ENCODE data around the gene NEB.

Gene NEB

GRCh38 chr2:151733771-151734672 lies at the start of gene NEB:
Gene NEB (minus strand): TSS chr2:151734476. CDS start chr2:151733156, 1,320 bp downstream.
- DNase-seq (ENCODE audit: low read depth in 2 of 2): no peak

GRCh38 chr2:151783133-151783520 lies 48.9 kb upstream of the NEB start:
- no peak for DNase-seq (ENCODE audit: low read depth in 2 of 2)

DNA sequence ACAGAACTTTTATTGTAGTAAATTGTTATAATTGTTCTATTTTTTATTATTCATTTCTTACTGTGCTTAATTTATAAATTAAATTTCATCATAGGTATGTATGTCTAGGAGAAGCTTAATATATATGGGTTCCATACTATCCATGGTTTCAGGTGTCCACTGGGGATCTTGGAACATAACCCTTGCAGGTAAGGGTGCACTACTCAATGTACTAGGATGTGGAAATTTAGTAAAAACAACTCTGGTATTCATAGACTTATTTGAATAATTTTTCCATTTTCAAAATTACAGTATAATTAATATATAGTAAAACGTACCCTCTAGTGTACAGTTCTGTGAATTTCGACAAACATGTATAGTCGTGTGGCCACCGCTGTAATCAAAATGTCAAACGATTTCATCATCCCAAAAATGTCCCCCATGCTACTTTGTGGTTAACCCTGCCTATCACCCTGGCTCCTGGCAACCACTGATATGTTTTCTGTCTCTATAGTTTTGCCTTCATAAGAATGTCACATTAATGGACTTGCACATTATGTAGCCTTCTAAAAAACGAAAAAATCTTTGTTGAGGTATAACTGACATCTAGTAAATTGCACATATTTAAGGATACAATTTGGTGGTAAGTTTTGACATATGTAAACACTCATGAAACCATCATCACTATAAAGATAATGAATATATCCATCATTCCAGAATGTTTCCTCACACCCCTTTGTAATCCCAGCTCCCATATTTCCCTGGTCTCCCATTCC lies 48.3 kb upstream of the NEB start:
- DNase-seq (ENCODE audit: low read depth in 2 of 2): no peak

GRCh38 chr2:151781642-151782041 lies 47.4 kb upstream of the NEB start:
- DNase-seq (ENCODE audit: low read depth in 2 of 2): no peak

GRCh38 chr2:151780938-151781337 lies 46.7 kb upstream of the NEB start:
- DNase-seq (ENCODE audit: low read depth in 2 of 2): no peak

DNA sequence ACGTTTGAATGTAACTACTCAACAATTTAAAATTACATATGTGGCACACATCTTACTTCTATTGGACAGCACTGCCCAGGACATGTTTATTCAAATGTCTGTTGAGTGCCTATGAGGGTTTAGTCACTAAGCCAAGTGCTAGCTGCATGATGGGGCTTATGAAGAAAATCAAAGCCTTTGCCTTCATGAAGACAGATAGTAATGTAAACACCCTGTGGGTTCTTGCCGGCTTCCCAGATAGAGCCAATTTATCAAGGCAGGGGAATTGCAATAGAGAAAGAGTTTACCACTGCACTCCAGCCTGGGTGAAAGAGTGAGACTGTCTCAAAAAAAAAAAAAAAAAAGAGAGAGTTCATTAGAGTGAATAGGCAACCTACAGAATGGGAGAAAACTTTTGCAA lies 43.7 kb upstream of the NEB start:
- DNase-seq (ENCODE audit: low read depth in 2 of 2): no peak

DNA sequence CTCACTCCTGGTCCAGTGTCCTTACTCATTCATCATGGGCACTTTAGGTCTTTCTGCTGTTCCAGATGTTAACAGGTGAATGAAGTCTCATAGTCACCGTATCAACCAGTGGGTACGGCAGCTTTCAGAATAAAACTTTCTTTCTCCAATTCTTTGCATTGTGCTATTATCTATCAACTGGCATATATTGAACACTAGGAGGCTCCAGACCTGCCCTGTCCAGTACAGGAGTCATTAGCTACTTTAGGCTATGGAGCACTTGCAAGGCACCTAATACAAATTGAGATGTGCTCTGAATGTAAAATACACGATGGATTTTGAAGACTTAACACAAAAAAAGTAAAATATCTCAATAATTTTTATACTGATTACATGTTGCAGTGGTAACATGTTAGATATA lies 43.2 kb upstream of the NEB start:
- no peak for DNase-seq (ENCODE audit: low read depth in 2 of 2)

DNA sequence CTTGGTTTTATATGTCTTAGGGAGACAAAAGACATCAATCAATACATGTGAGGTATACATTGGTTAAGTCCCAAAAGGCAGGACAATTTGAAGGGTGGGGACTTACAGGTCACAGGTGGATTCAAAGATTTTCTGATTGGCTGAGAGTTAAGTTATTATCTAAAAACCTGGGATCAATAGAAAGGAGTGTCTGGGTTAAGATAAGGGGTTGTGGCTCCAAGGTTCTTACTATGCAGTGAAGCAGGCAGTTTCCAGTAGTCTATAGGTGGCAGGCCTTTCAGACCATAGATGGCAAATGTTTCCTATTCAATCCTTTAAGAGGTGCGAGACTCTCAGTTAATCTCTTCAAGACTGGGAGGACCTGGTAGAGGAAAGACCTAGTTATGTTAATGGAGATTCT lies 42.1 kb upstream of the NEB start:
- DNase-seq (ENCODE audit: low read depth in 2 of 2): no peak

DNA sequence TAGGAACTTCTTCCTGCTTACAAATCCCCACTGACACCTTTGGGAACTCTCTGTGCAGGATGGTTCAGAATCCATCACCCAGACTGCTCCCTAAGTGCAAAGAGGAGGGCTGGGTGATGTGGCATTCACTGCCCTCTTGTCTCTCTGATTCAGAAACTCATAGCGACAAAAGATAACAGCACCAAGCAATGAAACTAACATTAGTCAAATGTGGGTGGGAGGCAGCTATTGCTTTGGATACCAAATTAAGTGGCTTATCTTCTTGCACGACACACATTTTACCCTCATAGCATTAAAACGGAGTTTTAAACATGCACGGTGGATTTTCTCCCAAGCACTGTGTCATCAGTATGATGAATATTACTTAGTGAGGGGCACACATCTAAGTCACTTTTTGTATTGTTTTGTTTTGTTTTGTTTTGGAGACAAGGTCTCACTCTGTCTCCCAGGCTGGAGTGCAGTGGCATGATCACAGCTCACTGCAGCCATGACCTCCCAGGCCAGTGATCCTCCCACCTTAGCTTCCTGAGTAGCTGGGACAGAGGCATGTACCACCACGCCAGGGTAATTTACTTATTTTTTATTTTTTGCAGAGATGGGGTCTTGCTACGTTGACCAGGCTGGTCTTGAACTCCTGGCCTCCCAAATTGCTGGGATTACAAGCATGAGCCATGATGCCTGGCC lies 40.9 kb upstream of the NEB start:
- no peak for DNase-seq (ENCODE audit: low read depth in 2 of 2)

DNA sequence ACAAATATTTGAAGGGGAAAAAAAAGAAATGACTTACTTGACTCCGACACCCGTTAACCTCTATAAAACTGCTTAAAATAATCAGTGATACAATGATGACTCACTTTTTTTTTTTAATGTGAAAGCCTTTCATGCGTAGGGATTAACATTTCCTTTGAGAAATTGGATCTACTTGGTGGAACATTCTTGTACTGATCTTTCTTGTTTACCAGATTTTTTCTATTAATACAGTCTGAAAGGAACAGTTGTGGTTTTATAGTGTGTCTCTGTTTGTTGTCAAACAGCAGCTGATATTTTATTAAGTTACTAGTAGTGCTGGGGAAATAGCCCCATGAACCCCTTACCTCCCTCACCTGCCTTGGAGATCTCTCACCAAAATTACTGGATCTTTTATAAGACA lies 40.2 kb upstream of the NEB start:
- no peak for DNase-seq (ENCODE audit: low read depth in 2 of 2)

DNA sequence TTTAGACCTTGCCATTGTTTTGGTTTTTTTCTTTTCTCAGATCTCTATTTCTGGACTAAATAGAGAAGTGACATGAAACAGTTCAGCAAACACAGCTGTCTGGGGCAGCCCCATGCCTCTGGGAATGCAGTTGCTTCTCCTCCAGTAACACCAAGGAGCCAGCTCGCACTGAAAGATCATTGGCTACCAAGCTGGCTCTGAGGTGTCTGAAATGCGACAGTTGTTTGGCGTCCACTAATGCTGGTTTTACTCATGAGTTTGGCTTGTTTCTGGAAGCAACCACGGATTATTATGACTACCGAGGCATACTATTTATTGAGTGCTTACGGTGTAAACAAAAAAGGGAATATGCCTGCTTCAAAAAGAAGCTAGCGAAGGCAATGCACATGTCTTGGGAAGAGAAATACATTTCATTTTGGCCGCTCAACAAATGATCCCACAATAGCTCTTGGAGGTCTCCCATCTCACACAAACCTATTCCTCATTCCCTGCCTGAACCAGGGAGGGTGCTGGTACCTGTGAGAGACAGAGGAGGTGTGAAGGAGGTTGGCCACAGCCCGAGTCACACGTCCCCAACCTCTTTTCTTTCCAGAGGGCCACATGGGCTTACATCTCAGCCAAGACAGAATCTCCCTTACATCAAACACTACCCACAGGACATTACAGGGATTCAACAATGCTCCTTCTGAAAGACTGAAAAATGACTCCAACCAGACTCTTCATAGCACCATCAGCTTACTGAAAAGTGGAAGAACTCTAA lies 37.5 kb upstream of the NEB start:
- no peak for DNase-seq (ENCODE audit: low read depth in 2 of 2)

- DNase-seq (ENCODE audit: low read depth in 2 of 2): no peak
Measured at GRCh38 chr2:151770995-151771394, 36.7 kb upstream of the NEB start.

DNA sequence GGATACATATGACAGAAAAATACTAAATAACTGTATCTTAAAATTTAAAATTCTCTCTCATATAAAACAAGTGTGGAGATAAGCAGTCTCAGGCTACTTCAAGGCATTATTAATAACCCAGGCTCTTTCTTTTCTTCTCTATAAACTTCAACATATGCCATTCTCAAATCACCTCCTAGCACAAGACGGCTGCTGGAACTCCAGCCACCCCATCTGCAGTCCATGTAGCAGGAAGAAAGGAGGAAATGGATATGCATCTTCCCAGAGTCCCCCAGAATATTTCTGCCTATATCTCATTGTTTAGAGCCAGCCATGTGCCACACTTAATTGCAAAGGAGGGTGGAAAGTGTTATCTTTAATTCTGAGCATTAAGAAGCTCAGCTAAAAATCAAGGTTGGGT lies 35.3 kb upstream of the NEB start:
- DNase-seq (ENCODE audit: low read depth in 2 of 2): no peak

DNA sequence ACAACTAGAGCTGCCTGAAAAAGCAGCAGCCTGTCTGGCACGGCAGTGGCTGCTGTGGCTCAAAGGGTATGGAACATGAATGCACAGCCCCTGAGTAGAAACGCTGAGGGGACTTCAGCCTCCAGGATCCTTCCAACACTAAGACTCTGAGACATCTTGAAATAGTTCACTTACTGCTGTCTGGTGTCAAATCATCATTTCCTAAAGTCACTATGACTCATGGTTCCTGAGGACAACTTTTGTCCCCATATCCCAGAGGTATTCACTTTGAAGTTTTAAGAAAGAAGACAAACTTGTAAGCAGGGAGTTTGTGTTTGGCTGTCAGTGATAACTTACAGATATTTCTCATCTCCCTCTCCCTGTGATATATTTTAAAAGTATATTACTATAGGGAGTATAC lies 33.3 kb upstream of the NEB start:
- no peak for DNase-seq (ENCODE audit: low read depth in 2 of 2)

DNA sequence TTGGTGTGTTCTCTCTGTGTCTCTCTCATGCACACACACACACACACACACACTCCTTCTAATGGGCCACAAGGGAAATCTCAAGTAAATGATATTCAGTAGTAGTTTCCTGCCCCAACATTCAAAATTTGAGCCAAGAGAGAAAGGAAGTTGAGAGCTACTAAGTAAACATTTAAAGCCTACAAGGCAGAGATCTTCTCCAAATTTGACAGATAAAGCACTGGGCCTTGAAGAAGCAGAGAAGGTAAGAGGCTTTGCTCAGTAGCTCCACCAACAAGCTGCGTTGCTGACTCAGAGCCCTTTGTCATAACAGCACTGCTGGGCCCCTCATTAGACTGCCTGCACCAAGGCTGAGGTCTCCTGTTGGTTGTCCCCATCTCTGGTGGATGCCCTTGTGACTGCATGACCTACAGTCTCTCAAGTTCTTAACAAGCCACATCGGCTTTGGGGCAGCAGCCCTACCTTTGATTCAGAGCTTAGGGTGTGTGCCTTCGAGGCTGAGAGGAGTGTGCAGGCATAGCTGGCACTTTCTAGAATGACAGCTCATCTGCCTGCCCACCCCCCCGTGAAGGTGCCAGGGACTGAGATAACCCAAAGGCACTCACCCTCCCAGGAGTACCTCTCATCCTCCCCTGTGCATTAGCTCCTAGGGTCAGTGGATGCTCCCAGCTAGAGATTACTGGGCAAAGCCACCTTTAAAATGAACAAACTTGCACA lies 32.3 kb upstream of the NEB start:
- no peak for DNase-seq (ENCODE audit: low read depth in 2 of 2)

- no peak for DNase-seq (ENCODE audit: low read depth in 2 of 2)
Measured at GRCh38 chr2:151765760-151766410, 31.6 kb upstream of the NEB start.

DNA sequence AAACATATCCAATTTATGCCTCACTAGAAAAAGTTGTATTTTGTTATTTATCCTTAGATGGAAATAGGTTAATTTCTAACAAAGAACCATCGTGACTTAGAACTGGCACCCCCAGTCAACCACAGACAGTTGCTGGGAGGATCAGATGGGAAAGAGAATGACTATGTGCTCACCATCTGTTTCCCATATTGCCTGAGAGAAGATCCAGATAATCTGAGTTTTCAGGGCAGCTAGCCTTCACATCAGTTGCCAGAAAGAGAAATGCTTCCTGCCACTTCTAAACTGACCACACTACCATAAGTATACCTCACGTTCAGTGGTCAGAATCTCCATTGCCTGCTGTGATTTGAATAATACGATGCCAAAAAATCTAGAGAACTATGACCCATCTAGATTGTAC lies 28.4 kb upstream of the NEB start:
- no peak for DNase-seq (ENCODE audit: low read depth in 2 of 2)

DNA sequence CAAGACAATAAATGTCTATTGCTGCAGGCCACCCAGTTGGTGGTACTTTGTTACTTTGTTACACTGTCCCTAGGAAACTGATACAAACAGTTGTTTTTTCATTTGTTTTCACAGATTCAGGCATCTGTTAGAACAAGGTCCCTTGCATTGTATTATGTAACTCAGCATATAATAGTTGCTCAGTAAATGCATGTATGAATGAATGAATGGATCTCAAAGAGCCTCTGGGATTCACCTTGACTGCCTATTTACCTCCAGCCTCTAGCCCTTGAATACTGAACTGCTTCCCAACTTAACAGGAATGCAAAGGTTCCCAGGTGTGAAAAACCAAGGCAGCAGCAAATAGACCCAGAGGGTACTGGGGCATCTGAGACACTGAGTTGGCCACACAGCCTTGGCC lies 27.4 kb upstream of the NEB start:
- DNase-seq (ENCODE audit: low read depth in 2 of 2): no peak

GRCh38 chr2:151761193-151761592 lies 26.9 kb upstream of the NEB start:
- DNase-seq (ENCODE audit: low read depth in 2 of 2): no peak

DNA sequence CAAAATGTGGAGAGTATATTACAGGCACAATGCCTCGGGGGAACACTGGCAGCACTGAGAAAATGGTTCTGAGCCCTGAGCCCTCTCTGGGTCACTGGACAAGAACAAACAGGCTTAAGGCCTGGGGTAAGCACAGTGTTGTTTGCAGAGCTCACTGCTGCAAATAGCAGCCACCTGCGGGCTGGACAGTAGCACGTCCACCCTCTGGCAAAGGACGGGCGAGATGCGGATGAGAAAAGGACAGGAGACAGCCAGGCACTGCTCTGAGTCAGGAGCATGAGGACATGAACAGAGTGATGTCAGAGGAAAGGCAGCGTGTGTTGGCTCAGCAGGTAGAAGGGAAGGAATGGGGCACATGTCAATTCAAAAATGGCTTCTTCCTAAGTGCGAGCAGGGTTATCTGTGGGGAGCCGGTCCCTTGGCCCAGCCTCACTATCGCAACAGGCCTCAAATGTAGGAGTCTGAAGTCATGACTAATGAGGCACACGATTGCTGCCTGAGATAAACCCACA lies 25.9 kb upstream of the NEB start:
- no peak for DNase-seq (ENCODE audit: low read depth in 2 of 2)

Data from stimulated activated CD8-positive, alpha-beta memory T cell treated with anti-CD3 and anti-CD28 coated beads, Interleukin-7, amount 100 ng/mL, for 1 hour (primary cell).